GM18499 (cell line): Measurements from ENCODE around the gene ARFRP1.

Source experiments
- ATAC-seq: cut with Tn5 transposase; IDR thresholded peaks from one replicate; pipeline ENCODE4 v1.9.1; 2021; ENCODE audit warnings: moderate number of reproducible peaks; ENCODE audit not compliant: insufficient read depth, unreplicated experiment

ARFRP1 gene, protein sequence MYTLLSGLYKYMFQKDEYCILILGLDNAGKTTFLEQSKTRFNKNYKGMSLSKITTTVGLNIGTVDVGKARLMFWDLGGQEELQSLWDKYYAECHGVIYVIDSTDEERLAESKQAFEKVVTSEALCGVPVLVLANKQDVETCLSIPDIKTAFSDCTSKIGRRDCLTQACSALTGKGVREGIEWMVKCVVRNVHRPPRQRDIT

DNA sequence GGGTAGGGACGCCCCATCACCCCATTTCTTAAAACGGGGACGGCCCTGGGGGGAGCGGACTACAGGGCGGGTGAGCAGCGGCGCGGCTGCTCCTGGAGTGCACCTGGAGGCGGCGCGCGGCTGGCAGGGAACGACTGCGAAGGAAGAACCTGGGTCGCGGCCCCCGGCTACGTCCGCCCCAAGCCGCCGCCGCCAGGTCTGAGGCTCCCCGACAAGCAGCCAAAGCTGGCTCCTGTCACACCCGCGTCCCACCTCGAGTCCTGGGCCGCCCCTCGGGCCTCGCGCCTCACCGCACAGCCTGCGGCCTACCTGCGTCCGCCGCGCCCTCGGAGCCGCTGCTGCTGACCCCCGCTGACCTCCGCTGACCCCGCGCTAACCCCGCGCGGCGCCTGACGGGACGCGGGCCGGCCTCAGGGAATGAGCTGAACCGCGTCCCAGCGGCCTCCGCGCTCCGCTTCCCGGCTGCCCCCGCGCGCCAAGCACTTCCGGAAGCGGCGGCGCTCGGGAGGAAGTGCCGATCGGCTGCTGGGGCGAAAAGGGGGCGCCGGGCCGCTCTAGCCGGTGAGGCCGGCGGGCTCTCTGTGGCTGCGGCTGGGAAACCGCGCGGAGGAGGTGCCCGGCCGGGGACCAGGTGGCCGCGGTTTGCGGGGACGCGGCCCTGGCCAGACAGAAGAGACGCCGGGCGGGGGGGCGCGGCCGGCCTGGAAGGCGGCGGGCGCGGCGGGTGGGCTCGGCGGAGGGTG is at the start of gene ARFRP1, which contains the start of gene ZGPAT:
ARFRP1 (minus strand) TSS at position 419 of the 743 bp plus-strand sequence. CDS start 885 bp downstream, outside the sequence.
ZGPAT (plus strand) TSS at position 482 of the 743 bp plus-strand sequence. CDS start 542 bp downstream, outside the sequence.
- ATAC-seq, result no peak

DNA sequence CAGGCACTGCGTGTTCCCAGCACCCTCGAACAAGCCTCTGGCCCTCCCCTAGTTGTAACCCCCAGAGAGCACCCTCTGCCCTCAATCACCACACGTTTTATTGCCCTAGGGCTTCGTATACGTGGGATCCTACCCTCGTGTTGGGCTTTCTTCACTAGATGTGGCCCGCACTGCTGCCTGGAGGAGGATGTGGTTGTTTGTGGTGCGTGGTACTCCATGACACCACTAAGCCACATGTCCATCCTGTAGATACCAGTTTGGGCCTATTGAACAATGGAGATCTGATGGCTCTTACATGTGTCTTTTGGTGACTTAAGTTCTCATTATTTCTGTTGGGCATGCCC is 48.8 kb upstream of the ARFRP1 start:
- ATAC-seq, result no peak

DNA sequence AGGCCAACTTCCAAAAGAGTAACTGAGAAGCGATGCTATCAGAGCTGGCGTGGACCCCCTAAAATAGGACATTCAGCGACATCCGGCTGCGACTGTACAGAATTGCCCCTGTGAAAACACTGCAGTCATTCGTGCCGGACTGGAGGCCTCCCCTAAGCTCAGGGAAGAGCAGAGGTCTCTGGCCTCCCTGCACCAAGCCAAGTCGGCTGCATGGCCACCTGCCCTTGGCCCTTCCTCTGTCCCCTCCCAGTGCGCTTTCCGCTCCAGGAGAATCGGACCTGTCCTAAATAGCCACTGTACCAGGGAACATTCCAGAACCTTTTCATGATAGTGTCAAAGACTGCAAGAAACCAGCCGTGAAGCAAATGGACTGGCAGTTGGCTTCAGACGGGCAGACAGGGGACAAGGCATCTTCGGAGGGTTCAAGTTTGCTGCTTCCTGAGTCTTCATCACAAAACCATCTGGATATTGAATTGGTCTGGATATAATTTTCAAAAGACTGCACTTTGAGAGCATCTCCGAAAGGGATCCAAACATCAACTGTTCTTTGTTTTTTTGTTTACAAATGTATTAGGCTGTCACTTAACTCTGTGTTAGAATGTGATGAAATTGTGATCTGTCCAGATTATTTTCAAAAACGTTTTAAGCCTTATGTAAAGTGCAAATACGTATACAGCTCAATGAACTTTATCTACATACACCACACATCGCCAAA is 48.3 kb upstream of the ARFRP1 start:
- ATAC-seq, result no peak

DNA sequence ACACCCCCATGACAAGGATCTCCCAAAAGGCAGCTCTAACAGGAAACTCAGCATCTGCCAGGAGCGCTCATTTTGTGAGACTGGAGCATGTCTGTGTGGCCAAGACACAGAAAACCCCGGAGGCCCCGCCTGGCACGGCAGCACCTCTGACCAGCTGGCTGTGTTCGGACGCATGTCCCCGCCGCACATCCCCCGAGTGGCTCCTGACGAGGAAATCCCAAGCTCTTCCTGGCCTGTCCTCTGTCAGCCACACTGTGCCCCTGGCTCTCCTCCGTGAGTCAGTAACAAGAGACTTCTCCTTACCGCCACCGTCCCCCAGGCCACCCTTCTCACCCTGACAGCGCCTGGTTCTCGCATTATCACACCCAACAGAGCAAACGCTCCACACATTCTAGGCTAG is 46.2 kb upstream of the ARFRP1 start:
- ATAC-seq, result no peak

- ATAC-seq, result no peak
These were observed 45.6 kb upstream of the ARFRP1 start for GRCh38 chr20:63753381-63753780.

DNA sequence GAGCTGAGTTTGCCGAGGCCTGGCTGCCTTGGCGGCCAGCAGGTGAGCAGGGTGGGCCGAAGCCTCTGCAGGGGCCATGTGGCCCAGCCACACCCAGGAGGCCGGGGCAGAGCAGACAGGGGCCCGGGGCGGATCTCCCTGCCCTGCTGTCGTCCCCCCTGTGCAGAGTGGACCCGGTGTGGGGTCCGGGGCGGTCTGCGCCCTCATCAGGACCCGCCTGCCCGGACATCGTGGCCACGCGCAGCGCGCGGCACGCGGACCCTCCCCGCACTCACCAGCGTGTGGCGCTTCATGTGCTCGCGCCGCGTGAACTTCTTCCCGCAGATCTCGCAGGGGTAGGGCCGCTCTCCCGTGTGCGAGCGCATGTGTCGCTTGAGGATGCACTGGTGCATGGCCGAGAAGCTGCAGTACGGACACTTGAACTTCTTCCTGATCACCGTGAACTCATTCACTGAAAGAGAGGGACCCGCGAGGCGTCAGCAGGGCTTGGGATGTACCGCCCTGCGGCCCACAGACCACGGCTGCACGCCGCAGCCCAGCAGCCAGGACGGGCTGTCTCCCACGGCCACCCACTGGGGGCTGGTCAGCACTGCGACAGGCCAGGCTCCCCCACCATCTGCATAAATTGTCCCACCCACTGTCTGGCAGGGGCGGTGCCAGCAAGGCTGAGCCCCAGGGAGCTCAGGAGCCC is 44.8 kb upstream of the ARFRP1 start:
- ATAC-seq, result no peak

- ATAC-seq, result no peak
These were observed 43.9 kb upstream of the ARFRP1 start for GRCh38 chr20:63751471-63752271.

DNA sequence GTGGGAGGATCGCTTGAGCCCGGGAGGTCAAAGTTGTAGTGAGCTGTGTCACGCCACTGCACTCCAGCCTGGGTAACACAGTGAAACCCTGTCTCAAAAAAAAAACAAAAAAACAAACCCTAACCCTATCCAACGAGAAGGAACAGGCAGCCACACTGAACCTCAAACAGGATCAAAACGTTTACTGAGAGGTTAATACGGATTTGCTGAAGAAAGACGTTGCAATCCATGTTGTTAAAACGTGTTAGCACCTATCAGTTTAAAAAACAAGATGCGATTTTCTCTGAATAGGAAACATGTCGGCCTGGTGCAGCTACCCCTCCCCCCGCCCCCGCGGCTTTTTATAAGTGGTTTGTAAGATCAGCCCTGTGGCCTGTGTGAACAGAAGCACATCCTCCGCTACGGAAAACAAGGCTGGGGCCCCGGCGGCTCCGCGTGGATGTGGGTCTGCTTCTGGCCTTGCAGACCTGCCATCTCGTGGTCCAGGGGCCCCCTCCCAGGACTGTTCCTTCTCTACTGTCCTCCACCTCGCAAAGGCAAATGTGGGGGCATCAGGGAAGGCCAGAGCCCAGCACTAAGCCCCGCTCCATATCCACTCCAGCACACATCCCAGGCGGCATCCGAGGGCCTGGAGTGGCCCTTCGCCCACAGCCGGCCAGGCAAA is 43.2 kb upstream of the ARFRP1 start:
- no peak for ATAC-seq

DNA sequence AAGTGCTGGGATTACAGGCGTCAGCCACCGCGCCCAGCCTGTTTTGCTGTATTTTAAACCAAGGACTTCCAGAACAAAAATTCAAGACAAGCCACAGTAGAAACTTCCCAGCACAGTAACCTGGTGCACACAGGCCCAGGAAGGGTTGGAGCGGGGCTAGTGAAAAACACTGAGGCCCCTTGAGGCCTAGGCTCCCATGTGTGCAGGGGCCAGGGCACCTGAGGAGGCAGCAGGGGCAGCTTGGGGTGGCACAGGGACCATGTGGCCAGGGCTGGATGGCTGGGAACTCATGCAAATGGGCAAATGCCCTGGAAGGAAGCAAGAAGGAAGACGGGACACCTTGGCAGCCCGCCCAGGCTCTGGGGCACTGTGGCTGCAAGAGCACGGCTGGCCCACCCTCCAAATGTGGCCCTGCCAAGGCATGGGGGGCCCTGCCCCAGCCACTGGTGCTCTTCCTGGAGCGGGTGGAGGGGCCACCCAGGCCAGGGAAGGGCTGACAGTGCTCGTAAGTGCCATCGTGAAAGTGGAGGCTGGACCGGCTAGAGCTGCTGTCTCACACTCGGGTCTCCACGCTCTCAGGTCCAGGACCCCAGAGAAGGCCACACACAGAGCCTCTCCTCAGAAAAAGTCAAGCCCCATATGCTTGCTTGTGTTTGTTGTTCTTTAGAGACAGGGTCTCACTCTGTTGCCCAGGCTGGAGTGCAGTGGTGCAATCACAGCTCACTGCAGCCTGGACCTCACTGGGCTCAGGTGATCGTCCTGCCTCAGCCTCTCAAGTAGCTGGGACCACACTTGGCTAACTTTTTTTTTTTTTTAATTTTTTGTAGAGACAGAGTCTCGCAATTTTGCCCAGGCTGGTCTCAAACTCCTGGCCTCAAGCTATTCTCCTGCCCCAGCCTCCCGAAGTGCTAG is 42.1 kb upstream of the ARFRP1 start:
- ATAC-seq, result no peak

DNA sequence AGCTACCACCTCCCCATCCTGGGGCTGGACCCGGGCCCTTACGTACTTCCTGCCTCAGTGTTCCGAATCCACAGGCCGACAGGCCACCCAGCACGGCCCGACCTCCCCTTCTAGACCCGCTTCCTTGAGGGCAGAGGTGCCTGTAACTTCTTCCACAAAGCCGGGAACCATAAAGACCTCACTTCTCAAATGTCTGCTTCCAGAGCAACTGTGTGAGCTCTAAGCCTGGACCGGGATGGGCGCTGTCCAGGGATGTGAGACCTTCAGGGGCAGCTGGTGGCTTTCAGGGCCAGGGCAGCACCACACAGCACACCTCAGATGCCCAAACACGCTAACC is 41.1 kb upstream of the ARFRP1 start:
- ATAC-seq, result no peak

DNA sequence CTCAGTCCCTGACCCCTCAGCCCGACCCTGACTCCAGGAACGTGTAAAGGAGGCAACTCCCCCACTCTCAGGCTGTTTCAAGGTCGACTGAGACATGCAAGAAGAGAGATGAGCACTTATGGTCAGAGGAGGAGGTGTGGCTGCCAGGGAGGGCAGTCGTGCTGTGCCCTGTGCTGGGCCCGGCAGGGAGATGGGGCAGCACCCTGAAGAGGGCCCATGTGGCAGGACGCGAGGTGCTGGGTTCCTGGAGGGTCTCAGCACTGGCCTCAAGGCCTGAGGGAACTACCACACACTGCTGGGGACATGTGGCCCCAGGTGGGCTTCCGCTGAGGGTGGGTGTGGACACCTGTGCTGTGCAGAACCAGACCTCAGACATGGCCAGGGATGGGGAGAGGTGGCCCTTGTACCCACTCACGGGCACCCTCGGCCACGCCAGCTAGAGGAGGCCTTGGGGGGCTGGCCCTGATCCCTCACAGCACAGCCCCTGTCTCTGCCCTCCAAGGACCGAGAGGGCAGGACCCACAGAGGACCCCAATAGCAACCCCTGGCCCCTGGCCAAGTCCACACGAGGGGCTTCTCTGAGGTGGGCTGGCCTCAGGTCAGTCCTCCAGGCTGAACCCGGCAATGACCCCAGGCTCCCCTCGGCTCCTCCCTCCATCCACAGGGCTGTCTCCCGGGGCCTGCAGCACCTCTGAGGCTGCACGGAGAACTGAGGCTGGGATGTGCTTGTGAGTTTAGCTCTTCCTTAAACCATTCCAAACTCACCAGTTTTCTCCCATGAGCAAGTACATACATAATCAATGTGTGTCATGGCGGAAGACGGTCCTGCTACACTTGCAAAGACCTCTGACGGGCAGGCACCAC is 40.5 kb upstream of the ARFRP1 start:
- ATAC-seq, result no peak

- no peak for ATAC-seq
These were observed 39.9 kb upstream of the ARFRP1 start for GRCh38 chr20:63747622-63748069.

DNA sequence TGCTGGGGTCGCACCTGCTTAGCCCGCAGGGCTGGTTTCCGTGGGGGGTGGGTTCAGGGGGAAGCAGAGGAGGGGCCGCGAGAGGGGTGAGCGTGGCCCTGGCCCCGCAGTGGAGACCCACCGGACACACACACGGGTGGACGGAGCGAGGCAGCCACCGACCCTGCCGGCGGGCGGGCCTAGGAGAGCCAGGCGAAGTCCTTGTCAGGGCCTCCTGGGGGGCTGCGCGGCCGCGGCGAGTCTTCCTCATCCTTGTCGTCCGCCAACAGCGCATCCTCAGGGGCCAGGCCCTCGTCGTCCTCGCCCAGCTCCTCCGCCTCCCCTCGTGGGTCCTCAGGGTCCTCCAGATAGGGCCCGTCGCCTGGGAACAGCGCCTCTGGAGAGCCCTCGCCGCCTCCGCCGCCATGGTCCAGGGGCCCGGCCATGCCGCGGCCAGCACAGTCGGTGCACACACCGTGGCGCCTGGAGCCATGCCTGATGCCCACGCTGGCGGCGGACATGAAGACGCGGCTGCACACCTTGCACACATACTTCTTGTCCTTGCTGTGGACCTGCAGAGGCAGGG is 39.1 kb upstream of the ARFRP1 start:
- no peak for ATAC-seq

- ATAC-seq, result no peak
These were observed 38.4 kb upstream of the ARFRP1 start for GRCh38 chr20:63745961-63746731.

DNA sequence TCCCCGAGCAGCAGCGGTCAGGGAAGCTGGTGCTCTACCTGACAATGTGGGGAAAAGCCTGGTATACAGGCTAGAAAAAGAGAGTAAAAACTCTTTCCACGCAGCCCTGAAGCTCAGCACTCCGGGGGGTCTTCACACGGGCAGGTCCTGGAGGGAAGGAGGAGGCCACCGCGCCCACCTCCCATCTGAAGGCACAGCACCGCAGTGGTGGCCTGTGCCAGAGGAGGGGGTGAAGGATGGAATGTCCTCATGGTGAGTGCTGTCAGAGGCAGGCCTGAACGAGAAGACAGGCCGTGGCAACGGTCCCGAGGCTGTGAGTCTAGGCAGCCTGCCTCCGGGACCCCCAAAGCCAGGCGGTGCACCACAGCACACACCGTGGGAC is 37.6 kb upstream of the ARFRP1 start:
- ATAC-seq, result no peak

DNA sequence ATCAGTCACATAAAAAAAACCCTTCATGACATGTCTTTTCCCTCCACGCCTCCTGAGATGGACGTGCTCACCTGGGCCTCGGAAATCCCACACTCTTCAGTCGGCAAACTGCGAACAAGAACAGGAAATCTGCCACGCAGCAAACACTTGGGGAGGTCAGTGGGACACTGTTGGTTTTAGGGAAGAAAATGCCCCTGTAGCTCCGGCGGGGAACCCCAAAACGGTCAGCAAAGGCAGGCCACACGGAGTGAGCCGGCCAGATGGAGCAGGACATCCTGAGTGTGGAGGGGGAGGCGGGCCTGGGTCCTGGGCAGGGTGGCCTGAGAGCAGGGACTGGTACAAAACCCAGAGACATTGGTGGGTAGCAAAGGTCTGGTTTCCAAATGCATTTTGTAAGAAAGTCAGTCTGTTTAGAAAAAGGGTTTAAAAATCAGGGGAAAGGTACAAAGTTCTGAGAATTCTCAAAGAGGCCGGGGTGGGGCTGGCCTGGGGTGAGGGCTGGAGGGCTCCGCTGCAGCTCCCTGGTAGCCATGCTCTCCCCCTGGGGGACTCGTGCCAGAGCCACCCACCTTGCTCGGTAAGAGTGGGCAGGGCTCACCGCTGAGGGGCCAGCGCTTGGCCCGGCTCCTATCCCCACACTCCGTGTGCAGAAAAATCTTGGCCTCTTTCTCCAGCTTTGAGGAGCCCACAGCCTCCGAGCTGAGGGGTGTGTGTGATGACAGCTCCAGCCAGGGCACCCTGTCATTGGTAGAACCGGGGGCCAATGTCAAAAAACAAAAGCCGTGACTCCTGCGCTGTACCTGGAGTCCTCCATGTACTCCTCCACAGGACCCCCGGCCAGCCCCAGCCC is 37.0 kb upstream of the ARFRP1 start:
- ATAC-seq, result no peak
